ENCODE results near the gene NBEAL2.

- TF ChIP-seq CTCF (IDR thresholded peaks at IDR 0.05): no peak
- no peak for TF ChIP-seq POLR2A (IDR thresholded peaks at IDR 0.05)
Observed at GRCh38 chr3:46968783-46969428, 10.6 kb upstream of the NBEAL2 start.

Data from right lobe of liver (tissue), 4 donors.